ENCODE measurements around the gene LNX1. TPM values are rescaled to one million over a fixed set of nuclear protein-coding genes. Genes with fewer than 3 reads are reported as not detected.

Gene LNX1
- total RNA-seq, 1 experiment from 2014 or later, result 1.7 TPM

Other genes starting within 250 kb of the LNX1 start
- 10.1 TPM in 2 replicates for gene SCFD2, start 225.4 kb downstream of the LNX1 start, total RNA-seq (2021)
- gene FIP1L1, start 213.8 kb downstream of the LNX1 start, total RNA-seq (2021), result 68.0 and 71.2 TPM in 2 replicates